Measurements from ENCODE around the gene PLEKHA7. TPM values are rescaled to one million over a fixed set of nuclear protein-coding genes. Genes with fewer than 3 reads are reported as not detected.
"Not testable (repeated sequence)": the region's sequence is repeated elsewhere in the genome, so short reads cannot be mapped to it uniquely, and the experiment has no call there.

PLEKHA7 gene
- total and polyA plus RNA-seq, 2 of the 13 experiments (the other 11 are each of a cell fraction or from before 2014, with no cell fraction given), result 17.5 to 18.7 TPM

GRCh38 chr11:16963316-16963876 is 50.8 kb downstream of the PLEKHA7 start (continued):
- TF ChIP-seq MNT (IDR thresholded peaks at IDR 0.05) (no peak), HDAC6 (IDR thresholded peaks at IDR 0.05; ENCODE audit: low read depth, low read length) (no peak)

DNA sequence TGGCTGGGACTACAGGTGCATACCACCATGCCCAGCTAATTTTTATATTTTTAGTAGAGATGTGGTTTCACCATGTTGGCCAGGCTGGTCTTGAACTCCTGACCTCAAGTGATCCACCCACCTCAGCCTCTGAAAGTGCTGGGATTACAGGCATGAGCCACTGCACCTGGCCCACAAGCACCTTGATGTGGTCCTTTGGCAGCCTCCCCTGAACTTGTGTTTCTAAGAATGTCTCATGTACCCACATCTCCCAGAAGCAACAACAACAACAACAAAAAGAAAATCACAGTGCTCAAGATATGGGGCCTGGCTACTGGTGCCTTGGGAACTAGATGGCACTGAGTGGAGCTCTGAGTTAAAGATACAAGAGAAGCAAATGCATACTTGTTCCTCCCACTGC is 51.6 kb downstream of the PLEKHA7 start:
- H3K4me3 ChIP-seq (replicated peaks in 1 of 3; ENCODE audit: insufficient read depth in 1 of 3, low read depth in 2 of 3, low read length in 3 of 3); POLR2A ChIA-PET; in situ Hi-C loops (cut with HindIII; ENCODE audit: extremely low pct_ligation_motif_present, low pct_unique_long_range_greater_than_20kb); CTCF ChIA-PET (ENCODE audit: low intra/inter-chr PET ratio, low total read pairs); ATAC-seq; intact Hi-C loops (cut with micrococcal nuclease; ENCODE audit: unreplicated experiment); H2AFZ ChIP-seq (ENCODE audit: low read length); H3K9me3 ChIP-seq (ENCODE audit: low read length); FAIRE-seq; H3K27ac ChIP-seq (ENCODE audit: extremely low read length, insufficient read depth, low read length); H3K36me3 ChIP-seq (replicated peaks in 1 of 2; ENCODE audit: control insufficient read depth in 1 of 2, insufficient read depth in 2 of 2, low read length in 2 of 2); BruUV-seq (replicated peaks); H3K4me2 ChIP-seq (ENCODE audit: low read depth, low read length); H3K27me3 ChIP-seq (ENCODE audit: control insufficient read depth in 1 of 2, insufficient read depth in 2 of 2, low read length in 2 of 2); H4K20me1 ChIP-seq (ENCODE audit: insufficient read depth, low read length); H3K9ac ChIP-seq (ENCODE audit: insufficient read depth, low read depth, low read length); DNase-seq (ENCODE audit: low spot score): not testable (repeated sequence)
- Histone ChIP-seq H3K4me1 (ENCODE audit: insufficient read depth, low read length) (peaks cover 36% of the 10 kb centered on the region), H3K79me2 (ENCODE audit: insufficient read depth, low read length) (peaks cover 20% of the 10 kb centered on the region)

- H3K9ac ChIP-seq (ENCODE audit: insufficient read depth, low read depth, low read length), result no peak overlapping the region
- no peaks in the 10 kb centered on the region for H3K9me3 ChIP-seq (ENCODE audit: low read length)
- no peaks in the 10 kb centered on the region for H3K27me3 ChIP-seq (ENCODE audit: control insufficient read depth in 1 of 2, insufficient read depth in 2 of 2, low read length in 2 of 2)
- no peak overlapping the region for H2AFZ ChIP-seq (ENCODE audit: low read length)
- POLR2A ChIA-PET, result no interaction called here
- in situ Hi-C loops (cut with HindIII; ENCODE audit: extremely low pct_ligation_motif_present, low pct_unique_long_range_greater_than_20kb), result no loop called here
- no TSS peak for BruUV-seq (replicated peaks)
- FAIRE-seq (no peak), DNase-seq (ENCODE audit: low spot score) (no peak), ATAC-seq (no peak)
- H4K20me1 ChIP-seq (ENCODE audit: insufficient read depth, low read length), result no peaks in the 10 kb centered on the region; the same call in 1 of the 2 replicates
- H3K4me2 ChIP-seq (ENCODE audit: low read depth, low read length), result no peak overlapping the region
- H3K4me1 ChIP-seq (ENCODE audit: insufficient read depth, low read length), result peaks cover 34% of the 10 kb centered on the region
- H3K36me3 ChIP-seq (replicated peaks in 1 of 2; ENCODE audit: control insufficient read depth in 1 of 2, insufficient read depth in 2 of 2, low read length in 2 of 2), result peaks cover 0 to 3% of the 10 kb centered on the region in 2 experiments; a peak in 1 of 5 replicates
- no peak overlapping the region for H3K27ac ChIP-seq (ENCODE audit: extremely low read length, insufficient read depth, low read length)
- intact Hi-C loops (cut with micrococcal nuclease; ENCODE audit: unreplicated experiment), result no loop called here
- WGBS (ENCODE audit: low lambda C conversion rate), result 80% methylated on average over 5 of the region's 5 CpGs
- H3K4me3 ChIP-seq (replicated peaks in 1 of 3; ENCODE audit: insufficient read depth in 1 of 3, low read depth in 2 of 3, low read length in 3 of 3), result no peak overlapping the region
- peaks cover 16% of the 10 kb centered on the region for H3K79me2 ChIP-seq (ENCODE audit: insufficient read depth, low read length)
- CTCF ChIA-PET (ENCODE audit: low intra/inter-chr PET ratio, low total read pairs), result no interaction called here
- TF ChIP-seq FOXO1 (CRISPR knock-in tag; IDR thresholded peaks at IDR 0.05) (no peak), ZFP91 (CRISPR knock-in tag; IDR thresholded peaks at IDR 0.05; ENCODE audit: borderline replicate concordance) (no peak), ZNF101 (CRISPR knock-in tag; IDR thresholded peaks at IDR 0.05; ENCODE audit: borderline replicate concordance, low read depth) (no peak), FOXO4 (CRISPR knock-in tag; conservative IDR thresholded peaks at IDR 0.05) (no peak), MEIS2 (CRISPR knock-in tag; IDR thresholded peaks at IDR 0.05) (no peak), ZNF121 (CRISPR knock-in tag; IDR thresholded peaks at IDR 0.05) (no peak), ZNF331 (CRISPR knock-in tag; IDR thresholded peaks at IDR 0.05) (no peak), ZMAT5 (CRISPR knock-in tag; IDR thresholded peaks at IDR 0.05; ENCODE audit: borderline replicate concordance, low read depth) (no peak), CREM (IDR thresholded peaks at IDR 0.05) (no peak), CREM (CRISPR knock-in tag; IDR thresholded peaks at IDR 0.05) (no peak), MBNL3 (CRISPR knock-in tag; conservative IDR thresholded peaks at IDR 0.05) (no peak)
Observed at GRCh38 chr11:16962146-16962545, 52.1 kb downstream of the PLEKHA7 start.
